SHP77 (cell line): ENCODE data around the gene RIN3.
"Not testable (repeated sequence)": the region's sequence is repeated elsewhere in the genome, so short reads cannot be mapped to it uniquely, and the experiment has no call there.

ENCODE experiments used
- DNase-seq, 2 experiments: peaks; one replicate each; lab custom pipeline; 2025; lab: John Stamatoyannopoulos, UW

The RIN3 gene

GRCh38 chr14:92670160-92670559 lies 156.6 kb downstream of the RIN3 start:
- no peak for DNase-seq

GRCh38 chr14:92670643-92671366 lies 157.2 kb downstream of the RIN3 start:
- no peak for DNase-seq

DNA sequence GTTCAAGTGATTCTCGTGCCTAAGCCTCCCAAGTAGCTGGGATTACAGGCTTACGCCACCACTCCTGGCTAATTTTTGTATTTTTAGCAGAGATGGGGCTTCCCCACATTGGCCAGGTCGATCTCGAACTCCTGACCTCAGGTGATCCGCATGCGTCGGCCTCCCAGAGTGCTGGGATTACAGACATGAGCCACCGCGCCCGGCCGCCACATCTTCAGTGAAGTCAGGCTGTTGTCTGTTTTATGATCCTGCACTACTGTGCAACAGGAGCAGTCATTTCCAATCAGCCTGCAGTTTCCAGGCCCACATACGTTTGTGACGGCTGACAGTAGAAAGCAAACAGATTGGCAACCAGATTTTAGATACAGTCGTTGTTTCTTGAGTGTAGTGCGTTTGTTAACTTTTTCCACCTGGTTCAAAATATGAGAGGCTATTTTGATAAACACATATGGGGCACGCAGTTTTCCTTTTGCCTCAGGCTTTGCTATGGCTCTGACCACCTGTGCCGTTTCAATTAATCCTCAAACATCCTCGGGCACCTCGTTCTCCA lies 160.1 kb downstream of the RIN3 start:
- no peak for DNase-seq

- no peak for DNase-seq
Measured at GRCh38 chr14:92675421-92675820, 161.8 kb downstream of the RIN3 start.

DNA sequence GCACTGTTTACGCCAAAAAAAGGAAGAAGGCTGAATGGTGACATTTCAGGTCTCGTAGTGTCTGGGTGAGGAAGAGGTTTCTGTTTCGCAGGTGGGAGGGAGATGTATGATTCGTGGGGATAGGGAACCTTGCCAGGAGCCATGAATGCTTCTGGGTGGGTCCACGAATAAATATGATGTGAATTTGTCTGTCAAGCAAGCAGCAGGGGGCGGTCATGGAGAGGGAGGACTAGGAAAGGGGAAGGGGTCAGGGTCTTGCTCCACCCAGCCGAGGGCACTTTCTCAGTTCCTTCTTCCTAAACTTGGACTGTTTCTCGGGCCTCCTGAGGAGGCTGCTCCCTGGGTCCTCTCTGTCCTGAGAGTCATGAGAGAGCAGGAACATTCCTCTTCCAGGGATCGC lies 162.4 kb downstream of the RIN3 start:
- DNase-seq = no peak

DNA sequence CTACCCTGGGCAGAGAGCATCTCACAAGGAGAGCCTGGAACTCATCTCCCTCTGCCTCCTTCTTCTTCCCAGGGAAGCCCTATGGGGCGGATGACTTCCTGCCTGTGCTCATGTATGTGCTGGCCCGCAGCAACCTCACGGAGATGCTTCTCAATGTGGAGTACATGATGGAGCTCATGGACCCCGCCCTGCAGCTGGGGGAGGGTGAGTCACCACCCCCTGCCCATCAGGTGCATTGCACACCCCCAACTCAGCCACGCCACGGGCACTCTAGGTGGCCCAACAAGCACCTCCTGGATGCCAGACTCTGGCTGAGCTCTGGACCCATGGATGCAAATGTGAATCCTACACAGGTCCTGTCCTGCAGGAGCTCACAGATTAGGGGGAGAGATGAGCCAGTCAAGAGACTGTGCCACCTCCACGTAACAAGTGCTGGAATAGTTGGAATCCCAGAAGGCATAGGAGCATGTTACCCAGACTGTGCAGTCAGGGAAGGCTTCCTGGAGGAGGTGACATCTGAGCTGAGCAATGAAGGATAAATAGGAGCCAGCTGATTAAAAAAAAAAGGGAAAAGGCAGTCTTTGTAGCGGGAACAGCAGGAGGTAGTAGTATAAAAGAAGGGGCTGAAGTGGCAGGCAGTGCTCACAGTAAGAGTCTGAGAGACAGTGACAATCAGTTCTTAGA lies 163.0 kb downstream of the RIN3 start:
- DNase-seq = no peak

GRCh38 chr14:92677087-92677668 lies 163.6 kb downstream of the RIN3 start:
- DNase-seq = no peak

DNA sequence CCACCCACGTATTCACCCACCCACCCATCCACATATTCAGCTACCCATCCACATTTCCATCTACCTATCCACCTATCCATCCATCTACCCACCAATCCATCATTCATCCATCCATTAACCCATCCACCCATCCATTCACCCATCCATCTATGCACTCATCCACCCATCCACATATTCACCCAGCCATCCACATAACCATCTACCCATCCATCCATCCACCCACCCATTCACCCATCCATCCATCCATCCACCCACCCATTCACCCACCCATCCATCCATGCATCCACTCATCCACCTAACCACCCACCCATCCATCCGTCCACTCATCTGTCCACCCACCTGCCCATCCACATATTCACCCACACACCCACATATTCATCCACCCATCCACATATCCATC lies 164.4 kb downstream of the RIN3 start:
- DNase-seq = no peak

- no peak for DNase-seq
Measured at GRCh38 chr14:92678766-92679165, 165.2 kb downstream of the RIN3 start.

DNA sequence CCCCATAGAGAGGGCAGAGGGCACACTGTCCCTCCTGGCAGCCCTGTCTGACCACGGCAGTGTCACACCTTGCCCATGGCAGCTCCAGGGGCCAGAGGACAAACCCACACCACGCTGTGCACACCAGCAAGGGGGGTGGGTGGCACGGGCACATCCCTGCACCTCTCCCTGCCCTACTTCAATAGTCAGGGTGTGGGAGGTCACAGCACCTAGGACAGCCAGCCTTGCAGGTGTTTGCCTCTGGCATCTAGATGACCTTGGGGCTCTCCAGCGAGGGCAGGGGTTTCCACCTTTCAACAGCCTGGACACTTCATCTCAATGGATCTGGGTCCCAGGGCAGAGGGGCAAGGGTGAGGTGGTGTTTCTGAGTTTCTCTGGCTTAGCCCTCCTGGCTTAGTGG lies 165.7 kb downstream of the RIN3 start:
- no peak for DNase-seq

- DNase-seq = not testable (repeated sequence)
Measured at GRCh38 chr14:92680330-92680729, 166.7 kb downstream of the RIN3 start.

GRCh38 chr14:92680781-92681650 lies 167.4 kb downstream of the RIN3 start:
- DNase-seq = peak; percentile 55 to 58

DNA sequence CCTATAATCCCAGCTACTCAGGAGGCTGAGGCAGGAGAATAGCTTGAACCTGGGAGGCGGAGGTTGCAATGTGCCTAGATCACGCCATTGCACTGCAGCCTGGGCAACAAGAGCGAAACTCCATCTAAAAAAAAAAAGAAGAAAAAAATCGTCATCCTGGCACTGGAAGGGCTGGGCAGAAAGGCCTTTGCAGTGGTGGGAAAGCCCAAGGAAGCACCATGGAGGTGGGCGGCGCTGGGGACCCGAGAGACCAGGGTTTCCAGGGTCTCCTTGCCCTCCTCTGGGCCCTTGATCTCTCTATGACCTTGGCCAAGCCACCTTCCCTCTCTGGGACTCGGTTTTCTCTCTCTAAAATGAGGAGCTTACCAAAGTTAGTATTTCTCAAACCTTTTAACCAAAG lies 169.5 kb downstream of the RIN3 start:
- DNase-seq = no peak

- no peak for DNase-seq
Measured at GRCh38 chr14:92684801-92685560, 171.4 kb downstream of the RIN3 start.

GRCh38 chr14:92685784-92686355 lies 172.3 kb downstream of the RIN3 start:
- no peak for DNase-seq

GRCh38 chr14:92686411-92686899 lies 172.9 kb downstream of the RIN3 start:
- DNase-seq = no peak

- DNase-seq = peak; percentile 33 to 68
Measured at GRCh38 chr14:92686900-92687427, 173.4 kb downstream of the RIN3 start.

DNA sequence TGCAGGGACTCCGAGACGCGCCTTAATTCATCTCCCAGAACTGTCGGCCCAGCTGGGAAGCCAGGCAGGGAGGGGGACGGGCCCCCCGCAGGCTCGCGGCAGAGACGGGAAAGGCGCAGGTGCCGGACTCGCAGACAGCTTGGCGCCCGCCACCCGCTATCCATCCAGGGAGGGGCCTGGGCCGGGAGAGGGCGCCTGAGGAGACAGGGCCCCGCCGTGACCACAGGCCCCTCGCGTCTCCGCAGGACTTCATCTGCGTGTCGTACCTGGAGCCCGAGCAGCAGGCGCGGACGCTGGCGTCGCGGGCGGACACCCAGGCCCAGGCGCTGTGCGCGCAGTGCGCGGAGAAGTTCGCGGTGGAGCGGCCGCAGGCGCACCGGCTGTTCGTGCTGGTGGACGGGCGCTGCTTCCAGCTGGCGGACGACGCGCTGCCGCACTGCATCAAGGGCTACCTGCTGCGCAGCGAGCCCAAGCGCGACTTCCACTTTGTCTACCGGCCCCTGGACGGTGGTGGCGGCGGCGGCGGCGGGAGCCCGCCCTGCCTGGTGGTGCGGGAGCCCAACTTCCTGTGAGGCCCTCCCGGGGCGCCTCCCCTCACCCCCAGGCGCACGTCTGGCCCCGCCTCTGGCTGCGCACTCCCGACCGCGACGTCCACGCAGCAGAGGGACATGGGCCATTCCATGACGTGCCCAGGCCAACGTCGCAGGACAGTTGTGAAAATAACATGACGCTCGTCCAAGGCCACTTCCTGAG lies 174.3 kb downstream of the RIN3 start:
- peak in 1 of 2 experiments; percentile 38 for DNase-seq
